ENCODE results near the gene C5.

- no peak for TF ChIP-seq POLR2A (IDR thresholded peaks at IDR 0.05)
- no peak for TF ChIP-seq CTCF (IDR thresholded peaks at IDR 0.05)
- no peak for TF ChIP-seq POLR2AphosphoS5 (IDR thresholded peaks at IDR 0.05)
Observed at GRCh38 chr9:120936764-120937122, 113.3 kb downstream of the C5 start.

All from transverse colon (tissue), 4 donors.